SK-N-SH (cell line): ENCODE measurements around the gene HEBP2. TPM values are rescaled to one million over a fixed set of nuclear protein-coding genes. Genes with fewer than 3 reads are reported as not detected.

Source experiments
- CTCF ChIA-PET: fragments of 300-600, 350-600 bp; formaldehyde crosslinking; extraction: SDS; loops from one replicate; lab custom pipeline; 2021; lab: Yijun Ruan, JAX
- POLR2A ChIA-PET: fragments of 350-600 bp; sonication (Branson Sonifier 250); formaldehyde crosslinking; extraction: SDS; loops from one replicate; lab custom pipeline; 2020; ENCODE audit warnings: antibody characterized with exemption, inconsistent platforms; lab: Yijun Ruan, JAX
- DNase-seq: peaks from one replicate; pipeline ENCODE4 v3.0.0; 2012
- H2AFZ ChIP-seq: fragments of 200-600 bp; sonication (generic); 2 replicates; pipeline ENCODE4 v1.8.1; 2016; ENCODE audit warnings: antibody characterized with exemption, mild to moderate bottlenecking, low read depth
- H3F3A ChIP-seq: fragments of 200-600 bp; sonication (generic); replicated peaks from 2 replicates; pipeline ENCODE3; 2016; ENCODE audit warnings: antibody characterized with exemption, mild to moderate bottlenecking; ENCODE audit not compliant: insufficient read depth
- H3K27ac ChIP-seq, 2 experiments: fragments of 200-500 bp in 1 of 2; fragments of 200-600 bp in 1 of 2; sonication (Bioruptor generic) in 1 of 2; sonication (generic), shearing (Covaris generic) in 1 of 2; 2 replicates each; pipeline versions ENCODE4 v1.5.1 to v1.6.1; 2014 to 2016; ENCODE audit warnings: low read depth in 2 of 2, inconsistent platforms in 1 of 2, low read length in 1 of 2, mild to moderate bottlenecking in 1 of 2, mixed read lengths in 1 of 2
- H3K27me3 ChIP-seq: fragments of 200-600 bp; sonication (generic), shearing (Covaris generic); 2 replicates; pipeline ENCODE4 v1.6.1; 2016; ENCODE audit warnings: mixed run types; ENCODE audit not compliant: insufficient read depth
- H3K36me3 ChIP-seq, 2 experiments: fragments of 200-500 bp in 1 of 2; fragments of 200-600 bp in 1 of 2; sonication (Bioruptor generic) in 1 of 2; sonication (generic) in 1 of 2; replicated peaks in 1 of 2; 2 replicates each; pipeline versions ENCODE3 to v1.5.1; 2014 to 2016; ENCODE audit warnings: low read length in 1 of 2, mild to moderate bottlenecking in 1 of 2; ENCODE audit not compliant: insufficient read depth in 2 of 2, control insufficient read depth in 1 of 2
- H3K4me1 ChIP-seq, 2 experiments: fragments of 200-500 bp in 1 of 2; fragments of 200-600 bp in 1 of 2; sonication (Bioruptor generic) in 1 of 2; sonication (generic), shearing (Covaris generic) in 1 of 2; 2 replicates each; pipeline versions ENCODE4 v1.5.1 to v1.6.1; 2014 to 2016; ENCODE audit warnings: low read depth in 1 of 2, low read length in 1 of 2, mixed run types in 1 of 2; ENCODE audit not compliant: insufficient read depth in 2 of 2, control insufficient read depth in 1 of 2
- H3K4me2 ChIP-seq: fragments of 200-600 bp; sonication (generic), shearing (Covaris generic); 2 replicates; pipeline ENCODE4 v1.6.1; 2017; ENCODE audit warnings: mixed run types
- H3K4me3 ChIP-seq, 2 experiments: fragments of 200-500 bp in 1 of 2; fragments of 200-600 bp in 1 of 2; sonication (Bioruptor generic) in 1 of 2; sonication (generic), shearing (Covaris generic) in 1 of 2; 2 replicates each; pipeline versions ENCODE4 v1.5.1 to v1.8.1; 2014 to 2016; ENCODE audit warnings: low read depth in 2 of 2, inconsistent platforms in 1 of 2, low read length in 1 of 2, mild to moderate bottlenecking in 1 of 2, mixed read lengths in 1 of 2, moderate library complexity in 1 of 2
- H3K79me2 ChIP-seq: fragments of 200-600 bp; sonication (generic); 2 replicates; pipeline ENCODE4 v1.8.1; 2017; ENCODE audit warnings: mild to moderate bottlenecking; ENCODE audit not compliant: insufficient read depth
- H3K9ac ChIP-seq: fragments of 200-600 bp; sonication (generic); 2 replicates; pipeline ENCODE4 v1.6.1; 2017; ENCODE audit warnings: mixed run types
- H3K9me2 ChIP-seq: fragments of 200-600 bp; sonication (generic); 2 replicates; pipeline ENCODE4 v1.6.1; 2017; ENCODE audit warnings: mixed run types
- H3K9me3 ChIP-seq: fragments of 200-600 bp; sonication (generic); 2 replicates; pipeline ENCODE4 v1.6.1; 2017; ENCODE audit warnings: mixed run types, mild to moderate bottlenecking, moderate library complexity
- H4K20me1 ChIP-seq: fragments of 200-600 bp; sonication (generic); 2 replicates; pipeline ENCODE4 v1.6.1; 2017; ENCODE audit warnings: mild to moderate bottlenecking, mixed run types; ENCODE audit not compliant: insufficient read depth
- EZH2phosphoT487 ChIP-seq: fragments of 200-600 bp; sonication (generic); IDR thresholded peaks from 2 replicates; pipeline ENCODE4 v1.6.1; 2017; ENCODE audit warnings: low read depth, mixed run types, mild to moderate bottlenecking, antibody characterized with exemption, moderate library complexity, borderline replicate concordance
- FOXJ3 ChIP-seq: sonication (generic); formaldehyde crosslinking; IDR thresholded peaks from 2 replicates; pipeline ENCODE4 v1.5.1; 2020; ENCODE audit warnings: mild to moderate bottlenecking, missing genetic modification reagents
- GABPA ChIP-seq: IDR thresholded peaks from 2 replicates; pipeline ENCODE4 v1.4.0; 2012; ENCODE audit warnings: low read depth, mild to moderate bottlenecking
- GATA2 ChIP-seq: sonication (generic); formaldehyde crosslinking; IDR thresholded peaks from 2 replicates; pipeline ENCODE4 v1.5.0; 2020; ENCODE audit warnings: mild to moderate bottlenecking, missing genetic modification reagents
- MEF2A ChIP-seq: IDR thresholded peaks from 2 replicates; pipeline ENCODE4 v1.4.0; 2012; ENCODE audit warnings: low read depth, borderline replicate concordance
- NFIC ChIP-seq: IDR thresholded peaks from 2 replicates; pipeline ENCODE4 v1.4.0; 2012; ENCODE audit warnings: borderline replicate concordance
- NRF1 ChIP-seq: IDR thresholded peaks from 2 replicates; pipeline ENCODE4 v1.6.1; 2012; ENCODE audit warnings: low read depth, mild to moderate bottlenecking, low read length
- RCOR1 ChIP-seq: fragments of 150-350 bp; IDR thresholded peaks from 2 replicates; pipeline ENCODE4 v1.6.1; 2017; ENCODE audit warnings: antibody characterized with exemption, low read length
- SMC3 ChIP-seq: IDR thresholded peaks from 2 replicates; pipeline ENCODE4 v1.6.1; 2012; ENCODE audit warnings: low read depth, low read length, improper control_type of control experiment
- WGBS: methylation state at CpG from one replicate; pipeline ENCODE4 v1.1.6; 2017; ENCODE audit warnings: low lambda C conversion rate; 5-methylcytosine and 5-hydroxymethylcytosine counted together
- polyA plus RNA-seq, 3 experiments: library from polyadenylated mRNA; depleted of rRNA; stranded (reverse); fragments of >200 nt; gene quantifications; 2 replicates each; pipeline ENCODE4 v1.2.3, GENCODE V29; 2012
- TF ChIP-seq, protein P1 (sequence below): IDR thresholded peaks from 2 replicates; pipeline ENCODE4 v1.4.0; 2012; ENCODE audit warnings: low read depth, borderline replicate concordance
- TF ChIP-seq, protein P2 (sequence below): fragments of 200-600 bp; sonication (generic); IDR thresholded peaks from 2 replicates; pipeline ENCODE4 v1.6.1; 2017; ENCODE audit warnings: antibody characterized with exemption, mild to moderate bottlenecking, moderate library complexity
- TF ChIP-seq, protein P3 (sequence below): IDR thresholded peaks from 2 replicates; pipeline ENCODE4 v1.4.0; 2012; ENCODE audit warnings: low read depth, borderline replicate concordance

Gene HEBP2
- polyA plus RNA-seq, 1 of the 3 experiments (the other 2 are of a cell fraction) = 7.6 TPM

DNA sequence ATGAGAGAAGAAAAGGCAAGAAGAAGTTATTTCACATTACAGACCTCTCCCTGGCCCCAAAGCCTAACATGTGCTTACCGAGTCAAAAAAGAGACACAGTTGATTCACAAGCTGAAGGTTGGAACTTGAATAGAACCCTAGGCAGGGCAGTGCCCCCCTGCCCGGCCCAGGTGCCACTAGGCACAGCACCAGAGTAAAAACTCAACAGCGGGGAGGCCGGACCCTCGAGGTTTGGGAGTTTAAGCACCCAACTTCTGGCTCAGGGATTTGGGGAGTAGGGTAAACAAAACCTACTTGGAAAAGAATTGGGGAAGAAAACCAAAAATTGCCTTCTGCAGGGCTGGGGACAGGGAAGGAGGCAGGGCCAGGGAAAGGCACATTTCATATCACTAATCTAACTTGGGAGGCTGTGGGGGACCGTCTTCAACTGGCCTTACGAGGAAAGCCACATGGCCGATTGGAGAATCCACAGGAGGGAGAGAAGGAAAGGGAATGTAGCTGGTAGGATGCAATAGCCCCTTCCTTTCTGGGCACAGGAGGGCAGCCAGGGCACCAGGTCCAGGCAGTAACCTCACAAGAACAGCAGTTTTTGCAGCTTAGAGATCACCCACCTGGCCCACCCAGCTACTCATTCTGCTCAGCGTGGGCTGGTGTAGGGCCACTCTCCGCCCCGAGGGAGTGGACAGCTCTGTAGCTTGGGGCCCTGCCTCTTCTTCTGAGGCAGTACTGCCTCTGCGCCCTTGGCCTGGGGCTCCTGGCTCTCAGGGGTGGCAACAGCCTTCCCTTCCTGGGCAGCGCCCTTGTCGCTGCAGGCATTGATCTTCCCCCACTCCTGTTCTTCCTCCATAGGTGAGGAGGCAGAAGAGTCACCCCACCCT, 1.8 kb upstream of the HEBP2 start:
- Histone ChIP-seq H3K36me3 (peaks cover 0 to 8% of the 10 kb centered on the region in 2 experiments), H3K9me2 (no peaks in the 10 kb centered on the region), H3K9ac (no peak overlapping the region), H3F3A (peaks cover 5% of the 10 kb centered on the region), H3K27me3 (no peaks in the 10 kb centered on the region), H3K79me2 (no peaks in the 10 kb centered on the region), H3K27ac (no peak overlapping the region), H2AFZ (no peak overlapping the region), H3K9me3 (no peaks in the 10 kb centered on the region), H3K4me2 (no peak overlapping the region), H4K20me1 (no peaks in the 10 kb centered on the region), H3K4me3 (no peak overlapping the region), H3K4me1 (peaks cover 0 to 8% of the 10 kb centered on the region in 2 experiments; a peak in 1 of 4 replicates)
- WGBS = 89% methylated on average over 10 of the region's 14 CpGs
- no peak for DNase-seq
- TF ChIP-seq SMC3 (no peak), EZH2phosphoT487 (no peak), GATA2 (CRISPR knock-in tag) (no peak), GABPA (no peak), NFIC (no peak), NRF1 (no peak), FOXJ3 (CRISPR knock-in tag) (no peak), MEF2A (no peak), RCOR1 (no peak)
- TF ChIP-seq, protein P1, sequence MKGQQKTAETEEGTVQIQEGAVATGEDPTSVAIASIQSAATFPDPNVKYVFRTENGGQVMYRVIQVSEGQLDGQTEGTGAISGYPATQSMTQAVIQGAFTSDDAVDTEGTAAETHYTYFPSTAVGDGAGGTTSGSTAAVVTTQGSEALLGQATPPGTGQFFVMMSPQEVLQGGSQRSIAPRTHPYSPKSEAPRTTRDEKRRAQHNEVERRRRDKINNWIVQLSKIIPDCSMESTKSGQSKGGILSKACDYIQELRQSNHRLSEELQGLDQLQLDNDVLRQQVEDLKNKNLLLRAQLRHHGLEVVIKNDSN = no peak
- TF ChIP-seq, protein P2, sequence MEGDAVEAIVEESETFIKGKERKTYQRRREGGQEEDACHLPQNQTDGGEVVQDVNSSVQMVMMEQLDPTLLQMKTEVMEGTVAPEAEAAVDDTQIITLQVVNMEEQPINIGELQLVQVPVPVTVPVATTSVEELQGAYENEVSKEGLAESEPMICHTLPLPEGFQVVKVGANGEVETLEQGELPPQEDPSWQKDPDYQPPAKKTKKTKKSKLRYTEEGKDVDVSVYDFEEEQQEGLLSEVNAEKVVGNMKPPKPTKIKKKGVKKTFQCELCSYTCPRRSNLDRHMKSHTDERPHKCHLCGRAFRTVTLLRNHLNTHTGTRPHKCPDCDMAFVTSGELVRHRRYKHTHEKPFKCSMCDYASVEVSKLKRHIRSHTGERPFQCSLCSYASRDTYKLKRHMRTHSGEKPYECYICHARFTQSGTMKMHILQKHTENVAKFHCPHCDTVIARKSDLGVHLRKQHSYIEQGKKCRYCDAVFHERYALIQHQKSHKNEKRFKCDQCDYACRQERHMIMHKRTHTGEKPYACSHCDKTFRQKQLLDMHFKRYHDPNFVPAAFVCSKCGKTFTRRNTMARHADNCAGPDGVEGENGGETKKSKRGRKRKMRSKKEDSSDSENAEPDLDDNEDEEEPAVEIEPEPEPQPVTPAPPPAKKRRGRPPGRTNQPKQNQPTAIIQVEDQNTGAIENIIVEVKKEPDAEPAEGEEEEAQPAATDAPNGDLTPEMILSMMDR = no peak
- TF ChIP-seq, protein P3, sequence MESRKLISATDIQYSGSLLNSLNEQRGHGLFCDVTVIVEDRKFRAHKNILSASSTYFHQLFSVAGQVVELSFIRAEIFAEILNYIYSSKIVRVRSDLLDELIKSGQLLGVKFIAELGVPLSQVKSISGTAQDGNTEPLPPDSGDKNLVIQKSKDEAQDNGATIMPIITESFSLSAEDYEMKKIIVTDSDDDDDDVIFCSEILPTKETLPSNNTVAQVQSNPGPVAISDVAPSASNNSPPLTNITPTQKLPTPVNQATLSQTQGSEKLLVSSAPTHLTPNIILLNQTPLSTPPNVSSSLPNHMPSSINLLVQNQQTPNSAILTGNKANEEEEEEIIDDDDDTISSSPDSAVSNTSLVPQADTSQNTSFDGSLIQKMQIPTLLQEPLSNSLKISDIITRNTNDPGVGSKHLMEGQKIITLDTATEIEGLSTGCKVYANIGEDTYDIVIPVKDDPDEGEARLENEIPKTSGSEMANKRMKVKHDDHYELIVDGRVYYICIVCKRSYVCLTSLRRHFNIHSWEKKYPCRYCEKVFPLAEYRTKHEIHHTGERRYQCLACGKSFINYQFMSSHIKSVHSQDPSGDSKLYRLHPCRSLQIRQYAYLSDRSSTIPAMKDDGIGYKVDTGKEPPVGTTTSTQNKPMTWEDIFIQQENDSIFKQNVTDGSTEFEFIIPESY = no peak
- ChIA-PET CTCF (interaction anchor here (1.0 to 2.2 kb wide), 3 partner anchors 18 to 286 kb away, joined by 3 to 6 read pairs (median 5); no protein-coding TSS in a partner anchor), POLR2A (no interaction called here)
